GM18499 (cell line): ENCODE data around the gene REEP6.
"Not testable (repeated sequence)": the region's sequence is repeated elsewhere in the genome, so short reads cannot be mapped to it uniquely, and the experiment has no call there.

ENCODE experiments used
- ATAC-seq: cut with Tn5 transposase; IDR thresholded peaks from one replicate; pipeline ENCODE4 v1.9.1; 2021; ENCODE audit warnings: moderate number of reproducible peaks; ENCODE audit not compliant: insufficient read depth, unreplicated experiment

Gene REEP6

DNA sequence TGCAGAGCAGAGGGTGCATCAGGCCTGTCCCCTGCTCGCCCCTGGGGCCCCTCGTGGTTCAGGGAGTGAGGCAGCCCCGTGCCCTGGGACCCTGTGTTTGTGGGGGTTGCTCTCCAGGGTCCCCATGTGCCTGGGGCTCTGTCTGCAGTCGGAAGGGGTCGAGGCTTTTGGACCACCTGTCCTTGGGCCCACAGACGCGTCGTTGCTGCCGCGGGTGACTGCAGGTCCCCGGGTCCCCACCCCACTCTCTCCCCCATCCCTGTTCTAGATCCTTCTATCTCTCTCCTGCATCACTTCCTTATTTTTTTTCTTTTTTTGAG is 2.7 kb upstream of the REEP6 start:
- no peak for ATAC-seq

DNA sequence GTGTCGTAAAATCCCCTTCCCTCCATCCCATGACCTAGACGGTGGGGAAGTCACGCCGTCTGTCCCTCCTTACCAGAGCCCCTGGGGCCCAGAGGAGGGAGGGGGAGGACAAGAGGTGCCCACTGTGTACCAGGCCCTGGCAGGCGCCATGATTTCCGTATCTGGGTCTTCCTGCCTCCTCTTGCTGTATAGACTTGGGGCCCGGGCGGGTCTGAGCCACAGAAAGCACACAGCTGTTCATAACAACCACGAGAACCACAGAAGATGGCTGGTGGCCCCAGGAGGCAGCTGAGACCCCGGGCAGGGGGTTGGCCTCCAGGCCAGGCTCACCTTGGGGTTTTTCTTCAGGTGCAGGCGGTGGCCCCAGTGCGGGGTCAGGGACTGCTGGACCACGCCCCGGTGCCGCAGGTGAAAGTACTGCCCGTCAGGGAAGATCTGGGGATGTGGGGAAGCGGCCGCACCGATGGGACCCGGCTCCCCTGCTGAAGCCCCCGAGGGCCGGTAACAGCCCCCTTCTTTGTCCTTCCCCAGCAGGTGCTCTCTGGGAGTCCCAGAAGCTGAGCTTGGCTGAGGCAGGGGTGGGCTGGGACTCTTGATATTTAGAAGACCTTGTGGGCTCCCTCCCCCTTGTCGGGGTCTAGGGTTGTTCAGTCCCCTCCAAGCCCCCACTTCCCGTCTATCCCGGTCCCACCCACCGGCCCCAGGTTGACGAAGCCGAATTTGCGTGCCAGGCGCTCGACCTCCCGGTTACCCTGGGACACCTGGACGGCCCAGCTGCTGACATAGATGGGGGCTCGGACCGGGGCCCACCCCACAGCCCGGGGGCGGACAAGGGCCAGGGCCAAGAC is 1.3 kb upstream of the REEP6 start:
- ATAC-seq: no peak

DNA sequence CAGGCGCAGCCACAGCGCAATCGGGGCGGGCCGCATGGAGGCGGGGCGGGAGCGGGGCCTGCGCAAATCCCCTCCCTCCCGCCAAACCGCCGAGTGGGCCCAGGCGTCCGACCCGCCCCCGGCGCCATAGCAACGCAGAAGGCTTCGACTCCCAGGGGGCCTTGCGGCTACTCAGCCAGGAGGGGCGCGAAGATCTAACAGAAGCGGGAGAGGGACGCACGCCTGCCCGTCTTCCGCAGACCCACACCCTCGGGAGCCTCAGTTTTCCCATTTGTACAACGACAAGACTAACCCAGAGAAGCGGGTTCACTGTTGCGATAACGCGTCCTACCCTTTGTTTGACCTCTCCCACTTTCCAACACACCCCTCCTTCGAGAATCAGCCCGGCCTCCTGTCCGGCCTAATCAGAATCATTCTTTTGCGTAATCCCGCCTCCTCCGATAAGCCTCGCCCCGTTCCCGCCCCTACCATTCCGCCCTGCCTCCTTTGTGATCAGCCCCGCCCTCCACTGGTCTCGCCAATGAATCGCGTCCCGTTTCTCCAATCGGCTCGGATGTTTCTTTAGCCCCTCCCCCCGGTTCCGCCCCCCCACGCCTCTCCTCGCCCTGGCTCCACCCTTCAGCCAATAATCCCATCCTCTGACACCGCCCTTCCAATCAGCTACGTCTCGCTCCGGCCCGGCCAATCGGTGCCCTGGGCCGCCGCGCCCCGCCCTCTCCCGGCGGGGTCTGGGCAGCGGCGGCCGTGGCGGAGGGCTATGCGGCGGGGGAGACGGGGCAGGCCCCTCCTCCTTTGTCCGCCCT is 469 bp upstream of the REEP6 start, which contains the start of gene PCSK4:
Gene PCSK4 (minus strand): TSS at position 40 of the 803 bp plus-strand sequence. CDS start 4 bp downstream, at position 36.
- ATAC-seq: peak; percentile 76

DNA sequence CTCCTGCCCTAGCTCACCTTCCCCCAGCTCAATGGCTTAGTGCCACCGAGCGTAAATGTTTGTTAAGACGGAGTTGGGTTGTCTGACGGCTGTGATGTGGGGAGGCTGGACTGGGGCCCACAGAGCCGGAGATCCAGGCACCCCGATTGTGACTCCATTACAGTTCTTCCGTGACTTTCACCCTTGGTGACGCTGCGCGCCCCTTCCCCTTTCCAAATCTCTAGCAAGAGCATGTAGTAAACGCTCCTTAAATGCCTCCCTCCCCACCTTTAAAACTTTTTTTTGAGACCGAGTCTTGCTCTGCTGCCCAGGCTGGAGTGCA is 829 bp downstream of the REEP6 start:
- ATAC-seq: no peak

DNA sequence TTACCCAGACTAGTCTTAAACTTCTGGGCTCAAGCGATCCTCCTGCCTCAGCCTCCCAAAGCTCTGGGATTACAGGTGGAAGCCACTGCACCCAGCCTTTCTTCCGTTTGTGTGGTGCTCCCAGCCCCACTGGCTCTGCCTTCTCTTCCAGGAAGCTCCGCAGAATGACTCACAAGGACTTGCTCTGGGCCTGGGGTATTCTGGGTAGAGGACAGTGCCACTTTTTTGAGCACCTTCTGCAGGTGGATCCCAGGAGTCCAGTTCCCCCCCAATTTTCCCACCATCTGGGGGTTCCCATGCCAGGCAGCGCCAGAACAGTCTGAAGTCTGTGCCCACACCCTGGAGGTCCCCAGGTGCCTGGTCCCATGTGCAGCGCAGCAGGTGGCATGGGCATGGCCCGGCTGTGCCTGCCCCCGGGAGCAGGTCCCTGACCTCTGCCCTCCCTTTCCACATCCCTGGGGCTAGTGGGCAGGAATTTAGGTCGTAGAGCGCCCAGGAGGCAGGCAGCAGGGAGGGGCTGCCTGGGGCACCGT is 1.6 kb downstream of the REEP6 start:
- ATAC-seq: no peak

DNA sequence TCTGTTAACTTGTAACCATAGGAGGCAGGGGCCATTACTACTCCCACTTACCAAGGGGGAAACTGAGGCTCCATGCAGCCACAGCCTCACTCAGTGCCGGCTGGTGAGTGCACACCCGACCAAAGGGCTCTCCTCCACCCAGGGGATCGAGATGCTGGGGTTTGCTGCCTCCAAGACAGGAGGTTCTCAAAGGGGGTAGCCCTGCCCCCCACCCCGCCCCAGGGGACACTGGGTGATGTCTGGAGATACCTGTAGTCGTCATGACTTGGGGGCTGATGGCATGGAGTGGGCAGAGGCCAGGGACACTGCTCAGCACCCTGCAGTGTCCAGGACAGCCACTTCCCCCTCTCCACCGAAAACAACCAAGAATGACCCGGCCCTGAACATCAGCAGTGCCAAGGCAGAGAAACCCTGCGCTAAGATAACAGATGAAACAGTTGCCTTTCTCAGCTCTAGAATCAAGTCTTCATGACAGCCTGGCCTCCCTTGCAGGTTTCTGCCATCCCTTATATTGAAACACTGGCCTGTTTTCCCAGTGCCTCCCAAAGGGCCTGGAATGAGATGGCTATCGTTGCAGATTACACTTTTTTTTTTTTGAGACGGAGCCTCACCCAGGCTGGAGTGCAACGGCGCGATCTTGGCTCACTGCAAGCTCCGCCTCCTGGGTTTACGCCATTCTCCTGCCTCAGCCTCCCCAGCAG is 3.3 kb downstream of the REEP6 start:
- no peak for ATAC-seq

DNA sequence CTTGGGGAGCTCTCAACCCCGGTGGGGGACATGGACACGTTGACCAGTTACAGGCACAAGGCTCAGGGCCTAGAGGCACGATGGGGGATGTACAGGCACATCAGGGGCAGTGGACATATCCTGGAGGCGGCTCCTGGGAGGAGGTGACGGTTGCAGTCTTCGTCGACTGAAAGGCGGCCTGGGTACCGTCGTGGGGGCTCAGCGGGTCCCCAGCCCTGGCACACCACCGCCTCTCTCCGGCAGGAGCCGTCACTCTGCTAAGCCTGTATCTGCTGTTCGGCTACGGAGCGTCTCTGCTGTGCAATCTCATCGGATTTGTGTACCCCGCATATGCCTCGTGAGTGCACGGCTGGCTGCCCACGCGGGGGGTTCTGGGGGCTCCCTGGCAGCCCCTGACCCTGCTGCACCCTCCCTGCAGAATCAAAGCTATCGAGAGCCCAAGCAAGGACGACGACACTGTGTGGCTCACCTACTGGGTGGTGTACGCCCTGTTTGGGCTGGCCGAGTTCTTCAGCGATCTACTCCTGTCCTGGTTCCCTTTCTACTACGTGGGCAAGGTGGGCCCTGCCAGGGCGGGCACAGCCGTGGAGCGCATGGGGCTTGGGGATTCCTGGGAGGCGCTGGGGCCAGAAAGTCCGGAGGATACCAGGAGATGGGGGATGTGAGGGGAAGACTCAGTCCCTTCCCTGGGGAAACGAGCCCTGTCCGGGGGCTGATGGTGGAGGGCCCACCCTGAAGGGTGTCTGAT is 4.2 kb downstream of the REEP6 start:
- ATAC-seq: no peak

DNA sequence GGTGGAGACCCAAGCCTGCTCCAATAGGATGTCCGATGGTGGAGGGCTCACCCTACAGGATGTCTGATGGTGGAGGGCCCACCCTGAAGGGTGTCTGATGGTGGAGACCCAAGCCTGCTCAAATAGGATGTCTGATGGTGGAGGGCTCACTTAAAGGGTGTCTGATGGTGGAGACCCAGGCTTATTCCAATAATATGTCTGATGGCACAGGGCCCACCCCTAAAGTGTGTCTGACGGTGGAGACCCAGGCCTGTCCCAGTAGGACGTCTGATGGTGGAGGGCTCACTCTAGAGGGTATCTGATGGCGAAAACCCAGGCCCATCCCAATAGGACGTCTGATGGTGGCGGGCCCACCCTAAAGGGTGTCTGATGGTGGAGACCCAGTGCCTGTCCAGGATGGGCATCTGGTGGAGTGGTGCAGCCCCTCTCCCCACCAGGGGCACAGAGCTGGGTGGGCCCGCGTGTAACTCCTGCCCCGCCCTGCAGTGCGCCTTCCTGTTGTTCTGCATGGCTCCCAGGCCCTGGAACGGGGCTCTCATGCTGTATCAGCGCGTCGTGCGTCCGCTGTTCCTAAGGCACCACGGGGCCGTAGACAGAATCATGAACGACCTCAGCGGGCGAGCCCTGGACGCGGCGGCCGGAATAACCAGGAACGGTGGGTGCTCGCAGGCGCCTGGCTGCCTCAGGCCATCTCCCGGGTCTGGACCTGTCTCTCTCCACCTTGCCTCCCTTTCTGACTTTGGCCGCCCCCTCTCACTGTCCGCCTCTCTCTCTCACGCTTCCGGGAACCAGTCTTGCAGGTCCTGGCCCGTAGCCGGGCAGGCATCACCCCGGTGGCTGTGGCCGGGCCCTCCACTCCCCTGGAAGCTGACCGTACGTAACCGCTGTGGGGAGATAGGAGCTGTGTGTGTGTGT is 5.1 kb downstream of the REEP6 start:
- no peak for ATAC-seq

DNA sequence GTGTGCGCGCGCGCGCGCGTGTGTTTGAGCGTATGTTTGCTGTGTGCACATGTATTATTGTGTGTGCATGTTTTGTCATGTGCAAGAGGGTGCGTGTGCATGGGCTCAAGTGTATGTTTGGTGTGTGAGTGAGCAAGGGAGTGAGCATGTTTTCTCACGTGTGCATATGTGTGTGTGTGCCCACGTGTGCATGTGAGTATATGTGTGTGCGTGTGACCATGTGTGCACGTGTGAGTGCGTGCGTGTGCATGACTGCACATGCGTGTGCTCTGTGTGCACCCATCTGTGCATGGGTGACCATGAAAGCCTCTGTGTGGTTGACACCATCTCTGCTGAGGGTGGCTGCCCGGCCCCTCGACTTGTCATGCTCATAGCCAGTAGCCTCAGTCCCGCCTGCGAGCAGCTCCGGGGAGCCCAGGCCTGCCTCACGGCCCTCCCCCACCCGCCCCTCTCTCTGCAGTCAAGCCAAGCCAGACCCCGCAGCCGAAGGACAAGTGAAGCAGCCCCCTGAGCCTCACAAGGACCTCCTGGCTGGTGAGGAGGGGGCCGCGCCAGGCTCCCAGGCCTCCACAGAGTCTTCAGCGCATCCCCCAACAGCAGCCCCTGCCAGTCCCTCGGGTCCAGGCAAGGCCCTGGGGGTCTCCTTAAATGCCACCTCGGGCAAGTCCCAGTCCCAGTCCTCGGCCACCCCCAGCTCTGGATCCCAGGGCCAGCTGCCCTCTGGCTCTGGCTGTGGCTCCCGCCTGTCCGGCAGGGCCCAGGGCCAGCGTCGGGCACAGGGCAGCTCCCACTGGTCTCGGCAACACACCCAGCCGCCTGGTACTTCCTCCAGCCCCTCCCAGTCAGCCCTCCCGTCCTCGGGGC is 6.0 kb downstream of the REEP6 start:
- no peak for ATAC-seq

DNA sequence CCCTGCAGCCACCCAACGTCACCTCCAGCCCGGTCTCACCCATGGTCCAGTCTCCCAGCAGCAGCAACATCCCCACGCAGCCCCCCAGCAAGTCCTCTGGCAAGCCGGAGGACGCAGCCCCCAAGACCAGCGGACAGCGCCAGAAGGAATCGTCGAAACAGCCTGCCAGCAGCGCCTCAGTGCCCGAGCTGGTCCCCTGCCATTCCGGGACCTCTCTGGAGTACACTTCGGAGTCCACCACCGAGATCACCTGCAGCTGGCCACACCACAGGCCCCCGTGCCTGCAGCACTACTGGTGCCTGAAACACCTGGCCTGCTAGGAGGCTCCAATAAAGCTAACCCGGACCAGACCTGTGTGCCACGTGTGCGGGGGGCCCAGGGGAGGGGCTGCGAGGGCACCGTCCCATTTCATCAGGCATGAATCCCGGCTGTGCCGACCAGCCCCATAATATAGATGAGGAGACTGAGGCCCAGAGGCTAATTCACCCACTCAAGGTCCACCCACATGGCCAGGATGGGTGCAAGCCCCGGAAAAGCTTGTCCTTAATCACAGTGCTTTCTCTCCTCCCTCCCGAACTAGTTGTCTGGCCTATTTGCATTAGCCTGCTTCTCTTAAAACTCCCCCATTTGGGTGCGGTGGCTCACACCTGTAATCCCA is 6.7 kb downstream of the REEP6 start:
- ATAC-seq: no peak

DNA sequence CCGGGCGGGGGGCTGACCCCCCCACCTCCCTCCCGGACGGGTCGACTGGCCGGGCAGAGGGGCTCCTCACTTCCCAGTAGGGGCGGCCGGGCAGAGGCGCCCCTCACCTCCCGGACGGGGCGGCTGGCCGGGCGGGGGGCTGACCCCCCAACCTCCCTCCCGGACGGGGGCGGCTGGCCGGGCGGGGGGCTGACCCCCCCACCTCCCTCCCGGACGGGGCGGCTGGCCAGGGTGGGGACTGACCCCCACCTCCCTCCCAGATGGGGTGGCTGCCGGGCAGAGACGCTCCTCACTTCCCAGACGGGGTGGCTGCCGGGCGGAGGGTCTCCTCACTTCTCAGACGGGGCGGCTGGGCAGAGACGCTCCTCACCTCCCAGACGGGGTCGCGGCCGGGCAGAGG is 8.2 kb downstream of the REEP6 start:
- ATAC-seq: not testable (repeated sequence)

DNA sequence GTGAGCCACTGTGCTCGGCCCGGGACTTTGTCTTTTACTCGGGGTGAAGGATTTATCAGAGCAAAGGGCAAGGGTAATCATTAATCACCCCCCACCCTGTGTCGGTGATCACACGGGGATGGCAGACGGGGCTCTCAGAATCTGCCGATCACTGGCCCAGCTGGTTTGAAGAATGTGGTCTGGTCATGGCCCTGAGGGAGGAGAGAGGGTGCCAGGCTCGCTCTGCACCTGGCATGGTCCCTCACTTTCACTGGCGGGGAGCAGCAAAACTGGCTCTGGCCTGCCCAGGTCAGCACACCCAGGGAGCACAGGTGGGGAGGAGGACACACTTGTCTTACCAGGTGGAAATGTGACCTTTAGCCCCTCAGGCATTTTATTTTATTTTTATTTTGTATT is 10.2 kb downstream of the REEP6 start:
- ATAC-seq: no peak

DNA sequence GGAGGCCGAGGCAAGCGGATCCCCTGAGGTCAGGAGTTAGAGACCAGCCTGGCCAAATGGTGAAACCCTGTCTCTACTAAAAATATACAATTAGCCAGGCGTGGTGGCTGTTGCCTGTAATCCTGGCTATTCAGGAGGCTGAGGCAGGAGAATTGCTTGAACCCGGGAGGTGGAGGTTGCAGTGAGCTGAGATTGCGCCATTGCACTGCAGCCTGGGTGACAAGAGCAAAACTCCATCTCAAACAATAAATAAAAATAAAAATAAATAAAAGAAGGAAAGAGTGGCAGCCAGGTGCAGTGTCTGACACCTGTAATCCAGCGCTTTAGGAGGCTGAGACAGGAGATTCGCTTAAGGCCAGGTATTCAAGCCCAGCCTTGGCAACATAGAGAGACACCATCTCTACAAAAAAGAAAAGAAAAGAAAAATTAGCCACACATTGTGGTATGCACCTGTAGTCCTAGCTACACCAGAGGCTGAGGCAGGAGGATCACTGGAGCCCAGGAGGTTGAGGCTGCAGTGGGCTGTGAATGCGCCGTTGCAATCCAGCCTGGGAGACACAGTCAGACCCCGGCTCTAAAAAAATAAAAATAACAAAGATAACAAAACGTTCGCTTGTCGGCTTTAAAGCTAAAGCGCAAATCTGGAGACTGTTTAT is 11.6 kb downstream of the REEP6 start:
- ATAC-seq: no peak

DNA sequence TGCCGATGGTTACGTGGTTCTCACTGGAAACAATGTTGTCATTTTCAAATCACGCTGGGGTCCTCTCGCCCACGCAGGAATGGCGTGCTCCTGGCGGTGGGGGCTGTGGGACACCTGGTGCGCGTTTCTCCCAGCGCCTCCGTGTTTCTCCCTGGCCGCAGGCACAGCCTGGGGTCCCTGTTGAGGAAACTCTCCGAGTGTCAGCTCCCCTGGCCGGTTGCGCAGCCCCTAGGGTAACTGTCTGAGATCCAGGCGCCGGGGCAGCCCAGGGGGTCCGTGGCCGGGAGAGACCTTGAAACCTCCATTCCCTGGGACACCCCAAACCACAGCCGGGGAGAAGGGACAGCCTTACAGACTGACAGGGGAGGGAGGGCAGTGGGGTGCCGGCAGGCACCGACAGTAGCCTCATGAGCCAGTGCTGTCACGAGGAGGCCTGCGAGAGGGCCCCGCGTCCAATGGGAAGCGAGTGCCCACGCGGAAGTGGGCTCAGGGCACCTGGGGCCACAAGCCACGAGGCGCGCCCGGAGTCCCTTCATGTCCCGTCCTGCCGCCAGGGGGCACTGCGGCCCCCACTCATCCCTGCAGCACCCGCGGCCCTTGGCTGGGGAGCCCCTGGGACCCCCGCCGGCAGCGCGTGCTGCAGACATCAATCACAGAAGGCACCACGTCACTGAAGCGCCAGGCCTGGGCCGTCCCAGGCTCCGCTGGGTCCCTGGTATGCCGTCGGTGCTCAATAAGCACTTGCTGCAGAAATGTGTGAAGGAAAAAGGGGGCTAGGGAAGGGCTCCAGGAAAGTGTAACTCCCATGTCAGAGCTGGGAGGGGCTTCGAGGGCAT is 12.3 kb downstream of the REEP6 start:
- no peak for ATAC-seq

DNA sequence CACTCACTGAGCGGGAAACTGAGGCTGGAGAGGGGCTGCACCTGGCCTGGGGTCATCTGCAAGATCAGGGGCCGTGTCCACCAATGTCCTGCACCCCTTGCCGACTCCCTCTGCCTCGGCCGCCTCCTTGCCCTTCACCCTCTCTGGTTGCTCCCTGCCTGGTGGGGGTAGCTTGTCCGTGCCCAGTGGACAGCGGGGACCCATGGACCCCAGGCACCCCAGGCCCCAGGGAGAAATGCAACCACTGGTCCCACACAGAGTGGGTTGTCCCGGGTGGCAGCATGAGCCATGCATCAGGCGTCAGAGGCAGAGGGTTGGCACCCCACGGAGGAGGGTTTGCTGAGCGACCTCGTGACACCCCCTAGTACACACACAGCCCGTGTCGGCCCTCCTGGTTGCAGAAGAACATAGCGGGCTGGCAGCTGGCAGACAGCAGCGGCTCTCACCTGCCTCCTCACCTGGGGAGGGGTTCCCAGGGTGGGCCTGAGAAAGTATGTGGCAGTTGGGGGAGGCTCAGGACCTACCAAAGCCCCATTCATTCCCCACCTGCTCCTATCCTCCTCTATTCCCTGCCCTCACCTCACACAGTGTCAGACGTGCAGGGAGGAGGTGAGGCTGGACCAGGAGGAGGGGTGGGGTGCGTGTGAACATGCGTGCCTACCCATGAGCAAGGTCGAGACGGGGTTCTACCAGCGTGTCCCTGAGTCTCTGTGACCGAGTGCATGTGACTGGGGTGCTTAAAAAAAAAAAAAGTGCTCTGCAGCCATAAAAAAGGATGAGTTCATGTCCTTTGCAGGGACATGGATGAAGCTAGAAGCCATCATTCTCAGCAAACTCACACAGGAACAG is 13.2 kb downstream of the REEP6 start:
- ATAC-seq: no peak

DNA sequence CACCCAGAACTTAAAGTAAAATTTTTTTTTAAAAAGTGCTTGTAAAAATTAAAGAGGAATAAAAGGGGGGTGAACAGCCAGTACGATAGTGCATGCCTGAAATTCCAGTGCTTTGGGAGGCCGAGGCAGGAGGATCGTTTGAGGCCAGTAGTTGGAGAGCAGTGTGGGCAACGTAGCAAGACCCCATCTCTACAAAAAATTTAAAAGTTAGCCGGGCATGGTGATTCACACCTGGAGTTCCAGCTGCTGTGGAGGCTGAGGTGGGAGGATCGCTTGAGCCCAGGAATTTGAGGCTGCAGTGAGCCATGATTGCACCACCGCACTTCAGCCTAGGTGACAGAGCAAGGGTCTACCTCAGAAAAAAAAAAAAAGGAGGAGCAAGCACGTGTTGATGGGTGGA is 14.0 kb downstream of the REEP6 start:
- ATAC-seq: no peak
